Activated gamma-delta T cell treated with anti-CD3 and anti-CD28 coated beads, Interleukin-2, amount 50 U/mL, for 16 hours (primary cell): ENCODE results near the gene METTL1.
"Not testable (repeated sequence)": the region's sequence is repeated elsewhere in the genome, so short reads cannot be mapped to it uniquely, and the experiment has no call there.

Source experiments
- DNase-seq: peaks from one replicate; pipeline ENCODE4 v3.0.0-alpha.2; 2020; ENCODE audit warnings: low read depth

The METTL1 gene

DNA sequence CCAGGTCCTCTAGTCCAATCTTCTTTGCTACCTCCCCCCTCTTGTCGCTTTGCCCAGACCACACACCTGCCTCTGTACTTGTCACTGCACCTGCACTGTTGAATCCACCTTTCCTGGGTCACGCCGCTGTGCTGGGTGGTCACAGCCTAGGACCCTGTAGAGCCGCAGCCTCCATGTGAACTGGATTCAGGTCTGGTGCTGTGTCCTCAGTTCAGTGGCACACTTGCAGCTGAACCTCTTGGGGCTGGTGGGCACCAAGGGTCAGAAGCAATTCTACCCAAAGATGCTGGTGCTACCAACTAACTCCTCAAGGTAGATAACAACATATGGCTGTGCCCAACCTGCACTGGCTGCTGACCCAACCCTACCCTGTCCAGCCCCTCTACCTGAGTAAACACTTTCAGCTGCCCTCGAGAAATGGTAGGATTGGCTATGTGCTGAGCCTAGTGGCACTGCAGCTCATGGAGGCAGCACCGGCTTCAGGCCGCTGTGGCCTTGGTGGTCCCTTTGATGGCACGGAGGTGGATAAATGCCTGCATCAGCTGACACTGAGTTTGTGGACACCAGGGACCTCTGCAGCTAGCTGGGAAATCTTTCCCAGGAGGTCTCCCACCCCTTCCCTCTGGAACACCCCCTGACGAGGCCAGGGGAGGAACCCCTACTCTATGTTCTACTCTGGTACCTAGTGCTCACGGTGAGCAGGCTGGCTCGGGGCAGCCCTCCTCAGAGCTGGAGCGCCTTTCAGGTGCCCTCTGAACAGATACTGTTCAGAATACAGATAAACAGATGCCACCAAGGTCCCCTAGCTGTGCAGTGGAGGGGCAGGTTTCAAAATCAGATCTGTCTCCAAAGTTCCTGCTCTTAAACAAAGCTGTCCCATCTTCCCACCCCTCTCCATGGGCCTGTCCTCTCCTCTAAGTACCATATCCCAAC is 47.6 kb downstream of the METTL1 start:
- no peak for DNase-seq

DNA sequence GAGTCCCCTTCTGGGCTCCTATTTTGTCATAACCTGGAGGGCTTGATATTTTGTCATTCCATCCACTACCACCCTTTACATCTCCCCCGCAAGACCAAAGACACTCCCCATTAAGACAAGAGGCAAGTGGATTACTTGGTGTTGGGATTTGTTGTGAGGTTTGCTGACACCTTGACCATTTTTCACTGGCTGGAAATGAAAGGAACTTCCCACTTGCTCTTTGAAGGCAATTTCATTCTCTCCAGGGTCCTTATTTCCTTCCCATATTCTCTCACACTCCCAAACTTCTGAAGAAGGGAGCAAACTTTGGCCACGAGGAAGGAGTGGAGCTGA is 48.3 kb downstream of the METTL1 start:
- DNase-seq: no peak

DNA sequence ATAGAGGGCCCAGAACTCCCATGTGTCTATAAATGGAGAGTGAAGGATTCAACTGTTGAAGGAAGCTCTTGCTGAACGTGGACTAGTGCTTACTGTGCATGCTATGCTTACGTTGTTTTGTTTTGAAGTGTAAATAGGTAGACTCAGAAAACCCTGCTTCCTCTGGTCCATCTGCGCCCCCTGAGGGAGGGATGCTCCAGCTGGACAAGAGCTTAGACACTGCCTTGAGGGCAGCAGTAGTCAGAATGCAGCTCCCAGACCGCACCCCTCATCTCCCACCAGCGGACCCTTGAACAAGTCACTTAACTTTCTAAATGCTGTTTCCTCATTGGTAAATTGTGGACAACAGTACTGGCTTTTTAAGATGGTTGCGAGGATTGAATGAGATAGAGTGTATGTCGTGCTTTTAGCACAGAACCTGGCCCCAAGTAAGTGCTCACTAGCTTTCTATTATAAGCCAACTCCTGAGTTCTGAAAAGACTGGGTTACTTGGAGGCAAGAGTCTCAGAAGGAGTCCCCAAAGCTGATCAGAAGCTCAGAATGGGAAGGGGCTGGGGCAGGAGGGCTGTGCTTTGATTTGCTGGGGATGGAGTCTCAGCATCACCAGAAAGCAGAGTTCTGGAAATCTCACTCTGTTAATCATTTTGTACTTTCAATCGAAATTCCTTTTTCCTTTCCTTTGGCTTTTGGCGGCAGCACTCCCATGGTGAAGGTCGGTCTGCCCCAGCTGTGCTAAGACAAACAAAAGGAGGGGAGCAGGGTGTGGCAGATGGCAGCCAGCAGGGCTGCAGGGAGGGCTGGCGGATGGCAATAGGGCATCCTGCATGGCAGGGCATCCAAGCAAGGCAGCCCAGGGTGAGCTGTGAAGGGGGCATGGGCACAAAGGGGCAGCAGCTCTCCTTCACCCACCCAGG is 48.9 kb downstream of the METTL1 start:
- no peak for DNase-seq

DNA sequence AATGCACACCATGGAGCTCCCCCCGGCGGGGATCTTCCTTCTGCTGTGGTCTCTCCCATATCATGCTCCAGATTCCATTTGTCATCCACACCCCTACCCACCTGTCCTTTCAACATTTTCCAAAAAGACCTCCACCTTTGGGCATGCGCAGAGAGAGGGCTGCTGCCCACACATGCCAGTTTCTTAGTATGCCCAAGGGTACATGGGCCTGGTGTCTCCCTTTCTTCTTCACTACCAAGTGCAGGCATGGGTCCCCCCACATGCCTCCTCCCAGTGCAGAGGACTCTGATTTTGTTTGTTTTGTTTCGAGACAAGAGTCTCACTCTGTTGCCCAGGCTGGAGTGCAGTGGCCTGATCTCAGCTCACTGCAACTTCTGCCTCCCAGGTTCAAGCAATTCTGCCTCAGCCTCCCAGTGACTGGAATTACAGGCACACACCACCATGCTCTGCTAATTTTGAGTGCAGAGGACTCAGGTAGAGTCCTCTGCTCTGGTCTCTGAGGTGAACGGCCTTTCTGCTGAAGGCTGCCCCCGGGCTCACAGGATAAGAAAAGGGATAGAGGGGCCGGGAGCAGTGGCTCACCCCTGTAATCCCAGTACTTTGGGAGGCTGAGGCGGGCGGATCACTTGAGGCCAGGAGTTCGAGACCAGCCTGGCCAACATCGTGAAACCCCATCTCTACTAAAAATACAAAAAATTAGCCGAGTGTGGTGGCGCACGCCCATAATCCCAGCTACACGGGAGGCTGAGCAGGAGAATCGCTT is 49.9 kb downstream of the METTL1 start:
- not testable (repeated sequence) for DNase-seq

DNA sequence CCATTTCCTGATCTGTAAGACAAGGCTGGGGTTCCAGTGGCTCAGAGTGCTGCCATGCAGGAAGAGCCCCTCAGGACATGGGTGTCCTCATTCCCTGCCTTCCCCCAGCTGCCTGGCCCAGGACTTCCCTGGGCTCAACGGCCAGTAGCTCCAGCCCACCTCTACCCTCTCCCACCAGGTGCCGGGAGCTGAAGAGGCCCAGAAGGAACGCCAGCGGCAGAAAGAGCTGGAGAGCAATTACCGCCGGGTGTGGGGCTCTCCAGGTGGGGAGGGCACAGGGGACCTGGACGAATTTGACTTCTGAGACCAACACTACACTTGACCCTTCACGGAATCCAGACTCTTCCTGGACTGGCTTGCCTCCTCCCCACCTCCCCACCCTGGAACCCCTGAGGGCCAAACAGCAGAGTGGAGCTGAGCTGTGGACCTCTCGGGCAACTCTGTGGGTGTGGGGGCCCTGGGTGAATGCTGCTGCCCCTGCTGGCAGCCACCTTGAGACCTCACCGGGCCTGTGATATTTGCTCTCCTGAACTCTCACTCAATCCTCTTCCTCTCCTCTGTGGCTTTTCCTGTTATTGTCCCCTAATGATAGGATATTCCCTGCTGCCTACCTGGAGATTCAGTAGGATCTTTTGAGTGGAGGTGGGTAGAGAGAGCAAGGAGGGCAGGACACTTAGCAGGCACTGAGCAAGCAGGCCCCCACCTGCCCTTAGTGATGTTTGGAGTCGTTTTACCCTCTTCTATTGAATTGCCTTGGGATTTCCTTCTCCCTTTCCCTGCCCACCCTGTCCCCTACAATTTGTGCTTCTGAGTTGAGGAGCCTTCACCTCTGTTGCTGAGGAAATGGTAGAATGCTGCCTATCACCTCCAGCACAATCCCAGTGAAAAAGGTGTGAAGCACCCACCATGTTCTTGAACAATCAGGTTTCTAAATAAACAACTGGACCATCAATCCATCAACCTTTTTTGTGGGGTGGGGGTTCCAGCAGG is 51.0 kb downstream of the METTL1 start:
- no peak for DNase-seq

DNA sequence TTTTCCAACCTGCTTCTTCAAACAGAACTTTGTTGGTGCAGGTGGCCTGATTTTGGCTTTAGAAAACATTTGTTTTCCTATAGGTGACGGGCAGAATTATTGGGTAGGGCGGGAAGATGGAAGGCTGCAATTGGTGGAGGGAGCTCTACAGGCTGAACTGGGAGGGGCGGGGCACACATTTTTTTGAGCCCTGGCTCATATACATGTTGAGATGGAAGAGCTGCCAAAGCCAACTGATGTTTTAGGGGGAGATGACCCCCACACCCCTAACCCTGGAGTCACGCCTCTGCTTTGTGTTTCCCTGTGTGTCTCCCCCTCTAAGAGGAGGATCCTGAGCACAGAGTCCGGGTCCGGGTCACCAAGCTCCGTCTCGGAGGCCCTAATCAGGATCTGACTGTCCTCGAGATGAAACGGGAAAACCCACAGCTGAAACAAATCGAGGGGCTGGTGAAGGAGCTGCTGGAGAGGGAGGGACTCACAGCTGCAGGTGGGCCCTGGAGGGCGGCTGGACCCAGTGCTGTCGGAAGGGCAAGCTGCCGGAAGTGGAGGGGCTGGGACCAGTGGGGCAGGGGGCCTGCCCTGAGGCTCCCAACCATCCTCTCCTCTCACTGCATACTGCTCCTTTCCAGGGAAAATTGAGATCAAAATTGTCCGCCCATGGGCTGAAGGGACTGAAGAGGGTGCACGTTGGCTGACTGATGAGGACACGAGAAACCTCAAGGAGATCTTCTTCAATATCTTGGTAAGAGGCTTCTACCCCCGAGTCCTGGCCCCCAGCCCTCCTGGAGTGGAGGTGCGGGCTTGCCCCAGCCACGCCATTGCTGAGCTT is 51.9 kb downstream of the METTL1 start:
- no peak for DNase-seq

DNA sequence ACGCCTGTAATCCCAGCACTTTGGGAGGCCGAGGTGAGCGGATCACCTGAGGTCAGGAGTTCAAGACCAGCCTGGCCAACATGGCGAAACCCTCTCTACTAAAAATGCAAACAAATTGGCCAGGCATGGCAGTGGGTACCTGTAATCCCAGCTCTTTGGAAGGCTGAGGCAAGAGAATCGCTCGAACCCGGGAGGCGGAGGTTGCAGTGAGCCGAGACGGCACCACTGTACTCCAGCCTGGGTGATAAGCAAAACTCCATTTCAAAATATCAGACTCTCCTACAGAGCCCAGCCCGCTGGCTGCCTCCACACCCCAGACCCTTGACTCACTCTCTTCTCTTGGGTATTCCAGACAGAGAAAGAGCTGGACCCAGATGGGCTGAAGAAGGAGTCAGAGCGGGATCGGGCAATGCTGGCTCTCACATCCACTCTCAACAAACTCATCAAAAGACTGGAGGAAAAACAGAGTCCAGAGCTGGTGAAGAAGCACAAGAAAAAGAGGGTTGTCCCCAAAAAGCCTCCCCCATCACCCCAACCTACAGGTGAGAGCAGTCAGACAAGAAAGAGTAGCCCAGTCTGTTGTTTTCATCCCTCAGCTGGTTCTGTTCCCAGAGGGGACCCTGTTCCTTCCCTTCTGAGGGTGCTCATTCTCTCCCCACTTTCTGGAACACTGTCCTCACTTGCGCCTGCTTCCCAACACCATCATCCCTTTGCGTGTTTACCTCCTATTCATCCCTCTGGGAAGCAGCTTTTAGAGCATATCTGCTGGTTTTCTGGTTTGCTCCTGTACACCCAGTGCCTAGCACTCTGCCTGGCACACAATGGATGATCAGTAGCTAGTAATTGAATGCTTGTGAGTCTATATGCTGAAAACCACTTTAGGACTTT is 53.0 kb downstream of the METTL1 start:
- DNase-seq: no peak
